ENCODE measurements around the gene PSMD6.

PSMD6 gene

DNA sequence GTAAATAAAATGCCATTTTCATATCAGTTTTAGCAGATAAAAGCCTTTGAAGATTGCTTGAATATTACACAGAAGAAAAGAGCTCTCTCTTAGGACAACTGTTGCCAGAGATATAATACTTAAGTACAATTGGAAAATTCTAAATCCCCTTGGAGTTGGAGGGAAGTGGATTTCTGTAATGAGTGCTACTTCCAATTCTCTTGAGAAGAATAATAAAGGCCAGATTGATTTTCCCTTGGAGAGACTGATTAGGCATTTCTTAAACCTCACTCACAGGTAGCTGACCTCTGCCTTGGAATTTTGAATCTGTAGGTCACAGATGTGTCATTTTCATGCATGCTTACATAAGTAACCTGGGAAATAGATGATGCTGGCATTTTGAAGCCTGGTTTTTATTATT lies 29.8 kb upstream of the PSMD6 start:
- TF ChIP-seq, protein P1, sequence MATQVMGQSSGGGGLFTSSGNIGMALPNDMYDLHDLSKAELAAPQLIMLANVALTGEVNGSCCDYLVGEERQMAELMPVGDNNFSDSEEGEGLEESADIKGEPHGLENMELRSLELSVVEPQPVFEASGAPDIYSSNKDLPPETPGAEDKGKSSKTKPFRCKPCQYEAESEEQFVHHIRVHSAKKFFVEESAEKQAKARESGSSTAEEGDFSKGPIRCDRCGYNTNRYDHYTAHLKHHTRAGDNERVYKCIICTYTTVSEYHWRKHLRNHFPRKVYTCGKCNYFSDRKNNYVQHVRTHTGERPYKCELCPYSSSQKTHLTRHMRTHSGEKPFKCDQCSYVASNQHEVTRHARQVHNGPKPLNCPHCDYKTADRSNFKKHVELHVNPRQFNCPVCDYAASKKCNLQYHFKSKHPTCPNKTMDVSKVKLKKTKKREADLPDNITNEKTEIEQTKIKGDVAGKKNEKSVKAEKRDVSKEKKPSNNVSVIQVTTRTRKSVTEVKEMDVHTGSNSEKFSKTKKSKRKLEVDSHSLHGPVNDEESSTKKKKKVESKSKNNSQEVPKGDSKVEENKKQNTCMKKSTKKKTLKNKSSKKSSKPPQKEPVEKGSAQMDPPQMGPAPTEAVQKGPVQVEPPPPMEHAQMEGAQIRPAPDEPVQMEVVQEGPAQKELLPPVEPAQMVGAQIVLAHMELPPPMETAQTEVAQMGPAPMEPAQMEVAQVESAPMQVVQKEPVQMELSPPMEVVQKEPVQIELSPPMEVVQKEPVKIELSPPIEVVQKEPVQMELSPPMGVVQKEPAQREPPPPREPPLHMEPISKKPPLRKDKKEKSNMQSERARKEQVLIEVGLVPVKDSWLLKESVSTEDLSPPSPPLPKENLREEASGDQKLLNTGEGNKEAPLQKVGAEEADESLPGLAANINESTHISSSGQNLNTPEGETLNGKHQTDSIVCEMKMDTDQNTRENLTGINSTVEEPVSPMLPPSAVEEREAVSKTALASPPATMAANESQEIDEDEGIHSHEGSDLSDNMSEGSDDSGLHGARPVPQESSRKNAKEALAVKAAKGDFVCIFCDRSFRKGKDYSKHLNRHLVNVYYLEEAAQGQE (IDR thresholded peaks at IDR 0.05; ENCODE audit: insufficient read depth in 1 of 2, low read depth in 2 of 2, low read length in 2 of 2): no peak
- TF ChIP-seq SIN3A (IDR thresholded peaks at IDR 0.05; ENCODE audit: borderline replicate concordance, insufficient read depth, low read length) (no peak), POLR2AphosphoS5 (IDR thresholded peaks at IDR 0.05; ENCODE audit: low read depth, low read length) (no peak), TAF1 (IDR thresholded peaks at IDR 0.05; ENCODE audit: borderline replicate concordance, insufficient read depth, low read length) (no peak), FOXP2 (optimal IDR thresholded peaks at IDR 0.05; ENCODE audit: borderline replicate concordance, extremely low read depth, extremely low read length, insufficient read depth) (no peak)

DNA sequence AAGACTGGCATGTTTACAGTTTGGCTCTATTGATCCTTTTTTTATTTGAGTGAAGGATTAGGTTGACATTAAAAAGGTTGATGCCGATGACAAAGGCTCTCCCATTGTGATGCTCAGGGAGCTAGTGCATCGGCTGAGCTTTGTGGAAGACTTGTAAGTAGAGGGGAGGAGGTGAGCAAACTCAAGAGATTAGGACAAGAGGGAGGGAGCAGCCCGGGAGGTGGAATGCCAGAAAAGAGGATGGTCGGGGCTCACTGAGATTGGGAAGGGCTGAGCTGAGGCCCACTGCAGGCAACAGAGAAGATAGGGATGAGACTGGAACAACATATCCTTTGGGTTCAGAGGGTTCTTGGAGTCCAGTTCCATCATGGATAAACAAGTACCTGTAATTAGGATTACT lies 26.5 kb upstream of the PSMD6 start:
- TF ChIP-seq FOXP2 (optimal IDR thresholded peaks at IDR 0.05; ENCODE audit: borderline replicate concordance, extremely low read depth, extremely low read length, insufficient read depth): no peak
- no peak for TF ChIP-seq TAF1 (IDR thresholded peaks at IDR 0.05; ENCODE audit: borderline replicate concordance, insufficient read depth, low read length)
- no peak for TF ChIP-seq POLR2AphosphoS5 (IDR thresholded peaks at IDR 0.05; ENCODE audit: low read depth, low read length)
- TF ChIP-seq SIN3A (IDR thresholded peaks at IDR 0.05; ENCODE audit: borderline replicate concordance, insufficient read depth, low read length): no peak
- TF ChIP-seq, protein P1 (IDR thresholded peaks at IDR 0.05; ENCODE audit: insufficient read depth in 1 of 2, low read depth in 2 of 2, low read length in 2 of 2): no peak

DNA sequence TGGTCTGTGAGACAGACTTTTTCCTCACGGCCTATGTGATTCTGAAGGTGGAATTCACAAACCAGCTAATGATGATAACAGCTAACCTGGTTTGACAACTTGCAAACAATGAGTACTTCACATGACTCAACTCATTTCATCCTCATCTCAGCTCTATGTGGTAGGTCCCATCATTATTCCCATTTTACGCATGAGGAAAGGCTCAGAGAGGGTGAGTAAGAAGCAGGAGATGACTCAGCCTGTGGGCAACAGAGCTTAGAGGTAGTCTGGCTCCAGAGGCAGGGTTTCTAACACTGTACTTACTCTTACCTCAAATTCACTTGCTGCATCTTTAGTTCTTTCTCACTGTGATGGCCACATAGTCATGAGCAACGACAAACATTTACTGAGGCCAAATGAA lies 25.8 kb upstream of the PSMD6 start:
- TF ChIP-seq, protein P1 (IDR thresholded peaks at IDR 0.05; ENCODE audit: insufficient read depth in 1 of 2, low read depth in 2 of 2, low read length in 2 of 2): no peak
- no peak for TF ChIP-seq TAF1 (IDR thresholded peaks at IDR 0.05; ENCODE audit: borderline replicate concordance, insufficient read depth, low read length)
- no peak for TF ChIP-seq FOXP2 (optimal IDR thresholded peaks at IDR 0.05; ENCODE audit: borderline replicate concordance, extremely low read depth, extremely low read length, insufficient read depth)
- TF ChIP-seq POLR2AphosphoS5 (IDR thresholded peaks at IDR 0.05; ENCODE audit: low read depth, low read length): no peak
- no peak for TF ChIP-seq SIN3A (IDR thresholded peaks at IDR 0.05; ENCODE audit: borderline replicate concordance, insufficient read depth, low read length)

DNA sequence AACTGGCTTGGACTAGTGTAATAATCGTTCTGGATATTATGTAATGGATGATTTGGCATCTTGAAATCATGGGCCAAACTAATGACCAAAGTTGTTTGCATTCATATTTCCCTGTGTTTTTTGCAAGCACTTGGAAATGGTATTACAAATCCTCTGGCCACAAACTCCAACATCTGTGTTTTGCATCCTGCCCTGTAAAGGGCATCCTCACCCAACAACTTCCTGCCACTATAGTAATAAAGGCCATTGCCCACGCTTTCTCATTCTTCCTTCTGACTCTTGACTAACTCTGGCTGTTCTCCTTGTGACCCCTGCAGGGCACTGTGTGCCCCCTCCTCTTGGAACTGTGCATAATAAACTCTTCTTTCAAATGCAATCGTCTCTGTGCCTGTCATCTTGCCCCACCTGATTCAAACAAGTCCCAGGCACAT lies 25.4 kb upstream of the PSMD6 start:
- TF ChIP-seq TAF1 (IDR thresholded peaks at IDR 0.05; ENCODE audit: borderline replicate concordance, insufficient read depth, low read length): no peak

DNA sequence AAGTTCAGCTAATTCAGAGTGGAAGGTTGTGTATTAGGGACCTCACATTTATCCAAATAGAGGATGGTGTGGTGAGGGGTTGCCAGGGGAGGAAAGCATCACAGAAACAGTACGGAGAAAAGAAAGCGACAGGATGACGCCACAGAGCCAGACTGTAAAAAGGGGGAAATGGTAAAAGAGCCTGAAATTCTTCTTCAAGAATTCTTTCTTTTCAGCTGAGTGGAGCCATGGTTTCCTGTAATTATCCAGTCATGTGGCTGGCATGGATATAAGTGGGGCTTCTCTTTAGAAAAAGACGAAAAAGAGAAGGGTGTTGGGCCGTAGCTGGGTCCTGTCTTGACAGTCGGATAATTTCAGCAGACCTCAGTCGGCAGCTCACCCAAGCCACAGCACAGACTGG lies 24.5 kb upstream of the PSMD6 start:
- TF ChIP-seq, protein P1 (IDR thresholded peaks at IDR 0.05; ENCODE audit: insufficient read depth in 1 of 2, low read depth in 2 of 2, low read length in 2 of 2): no peak
- no peak for TF ChIP-seq POLR2AphosphoS5 (IDR thresholded peaks at IDR 0.05; ENCODE audit: low read depth, low read length)
- TF ChIP-seq SIN3A (IDR thresholded peaks at IDR 0.05; ENCODE audit: borderline replicate concordance, insufficient read depth, low read length): no peak
- TF ChIP-seq TAF1 (IDR thresholded peaks at IDR 0.05; ENCODE audit: borderline replicate concordance, insufficient read depth, low read length): no peak
- no peak for TF ChIP-seq FOXP2 (optimal IDR thresholded peaks at IDR 0.05; ENCODE audit: borderline replicate concordance, extremely low read depth, extremely low read length, insufficient read depth)

Data from PFSK-1 (cell line).